Hematopoietic multipotent progenitor cell treated with erythropoietin and hydrocortisone succinate and interleukin-3 and kit ligand, for 8 days (in vitro differentiated cells): ENCODE results near the gene MYEOV.

ENCODE experiments used
- DNase-seq: peaks from one replicate; pipeline ENCODE4 v3.0.0-alpha.2; 2015

Gene MYEOV

DNA sequence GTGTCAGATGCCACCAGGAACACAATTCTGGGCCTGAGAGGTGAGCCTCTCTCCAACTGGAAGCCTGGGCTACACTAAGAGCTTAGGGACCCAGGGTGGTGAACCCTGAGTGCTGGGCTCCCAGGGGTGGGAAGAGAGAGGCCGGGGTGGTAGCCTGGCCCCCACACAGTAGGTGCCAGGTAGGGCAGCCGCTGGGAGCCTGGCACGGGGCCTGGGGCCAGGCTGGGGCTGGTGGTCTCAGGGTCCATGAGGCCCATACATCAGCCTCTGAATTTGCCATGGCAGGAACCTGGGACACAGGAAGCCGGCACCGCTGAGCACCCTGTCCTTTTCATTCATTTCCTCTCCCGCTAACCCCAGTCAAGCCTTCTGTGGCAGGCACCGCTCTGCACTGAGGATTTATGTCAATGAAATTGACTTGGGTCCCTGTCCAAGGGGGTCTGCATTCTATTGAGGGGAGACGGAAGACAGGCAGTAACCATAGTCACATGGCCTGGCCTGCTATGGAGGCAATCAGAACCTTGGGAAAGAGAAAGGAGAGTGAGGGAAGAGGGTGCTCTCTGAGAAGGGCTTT lies 8.6 kb downstream of the MYEOV start:
- DNase-seq: no peak

DNA sequence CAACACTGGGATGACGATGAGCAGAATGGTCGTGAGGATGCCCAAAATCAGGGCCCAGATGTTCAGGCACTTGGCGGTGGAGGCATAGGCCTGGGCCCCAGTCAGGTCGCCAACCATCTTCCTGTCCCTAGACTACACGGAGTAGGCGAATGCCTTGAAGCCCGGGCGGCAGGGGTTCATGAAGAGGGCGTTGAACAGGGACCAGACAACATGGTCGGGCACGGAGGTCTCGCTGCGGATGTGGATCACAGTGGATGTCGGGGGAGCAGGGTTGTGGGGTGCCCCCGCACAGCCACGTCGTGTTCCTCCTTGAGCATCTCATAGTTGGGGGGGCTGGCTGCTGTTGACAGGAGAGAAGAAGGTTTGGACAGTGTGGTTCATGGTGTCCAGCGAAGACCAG lies 9.5 kb downstream of the MYEOV start:
- DNase-seq: no peak

DNA sequence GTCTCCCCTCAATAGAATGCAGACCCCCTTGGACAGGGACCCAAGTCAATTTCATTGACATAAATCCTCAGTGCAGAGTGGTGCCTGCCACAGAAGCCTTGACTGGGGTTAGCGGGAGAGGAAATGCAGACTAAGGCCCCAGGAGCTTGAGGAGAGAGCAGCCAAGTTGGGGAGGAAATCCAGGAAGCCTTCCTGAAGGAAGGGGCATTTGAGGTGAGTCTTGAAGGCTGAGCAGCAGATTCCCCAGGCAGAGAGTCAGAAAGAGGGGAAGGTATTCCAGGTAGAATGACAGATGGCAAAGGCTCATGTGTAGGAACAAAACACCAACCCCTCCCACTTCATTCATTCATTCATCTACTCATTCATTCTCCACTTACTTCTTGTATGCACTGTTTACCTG lies 10.3 kb downstream of the MYEOV start:
- DNase-seq: no peak

DNA sequence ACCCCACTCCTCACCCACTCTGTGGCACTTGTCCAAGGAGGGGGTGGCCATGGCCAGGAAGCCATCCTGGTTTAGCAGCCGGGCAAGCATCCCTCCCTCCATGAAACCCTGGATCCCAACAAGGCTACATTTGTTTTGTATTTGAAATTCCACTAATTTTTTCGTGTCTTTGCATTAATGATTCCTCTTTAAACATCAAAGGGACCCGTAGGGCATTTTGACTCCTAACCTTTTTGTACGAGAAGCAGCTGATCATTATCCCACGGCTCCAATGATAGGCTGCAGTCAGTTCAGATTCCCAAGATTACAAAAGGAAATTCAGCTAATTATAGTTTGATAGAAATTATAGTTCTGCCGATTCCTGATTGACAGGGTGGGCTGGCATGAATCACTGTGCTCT lies 10.7 kb downstream of the MYEOV start:
- DNase-seq: no peak

DNA sequence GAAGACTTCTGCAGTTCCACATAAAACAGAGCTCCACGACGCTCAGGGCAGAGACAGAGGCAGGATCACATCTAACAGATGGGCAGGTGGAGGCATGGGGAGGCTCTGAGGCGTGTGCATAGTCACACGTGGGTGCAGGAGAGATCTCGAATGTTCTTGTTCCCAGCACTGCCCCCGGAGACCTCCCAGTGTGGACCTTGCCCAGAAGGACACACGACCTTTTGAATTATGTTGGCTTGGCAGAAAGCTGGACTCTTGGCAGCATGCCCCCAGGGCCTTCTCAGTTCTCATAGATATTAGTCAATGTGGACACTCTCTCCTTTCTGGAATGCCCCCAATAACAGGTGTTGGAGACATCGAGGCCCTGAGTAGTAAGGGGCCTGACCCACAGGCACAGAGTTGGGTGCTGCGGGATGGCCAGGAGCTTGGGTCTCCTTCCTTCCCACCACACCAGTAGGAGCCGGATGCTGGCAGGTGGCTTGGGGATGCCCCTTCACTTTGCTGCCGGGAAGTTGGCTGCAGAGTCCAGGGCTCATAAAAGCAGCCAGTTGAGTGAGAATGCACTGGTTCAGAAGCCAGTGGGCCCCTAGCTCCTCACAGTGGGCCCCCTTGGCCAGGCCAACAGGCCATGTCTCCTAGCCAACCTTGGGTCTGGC lies 12.1 kb downstream of the MYEOV start:
- no peak for DNase-seq

GRCh38 chr11:69306821-69307220 lies 12.9 kb downstream of the MYEOV start:
- DNase-seq: no peak

GRCh38 chr11:69307421-69307820 lies 13.5 kb downstream of the MYEOV start:
- DNase-seq: no peak

DNA sequence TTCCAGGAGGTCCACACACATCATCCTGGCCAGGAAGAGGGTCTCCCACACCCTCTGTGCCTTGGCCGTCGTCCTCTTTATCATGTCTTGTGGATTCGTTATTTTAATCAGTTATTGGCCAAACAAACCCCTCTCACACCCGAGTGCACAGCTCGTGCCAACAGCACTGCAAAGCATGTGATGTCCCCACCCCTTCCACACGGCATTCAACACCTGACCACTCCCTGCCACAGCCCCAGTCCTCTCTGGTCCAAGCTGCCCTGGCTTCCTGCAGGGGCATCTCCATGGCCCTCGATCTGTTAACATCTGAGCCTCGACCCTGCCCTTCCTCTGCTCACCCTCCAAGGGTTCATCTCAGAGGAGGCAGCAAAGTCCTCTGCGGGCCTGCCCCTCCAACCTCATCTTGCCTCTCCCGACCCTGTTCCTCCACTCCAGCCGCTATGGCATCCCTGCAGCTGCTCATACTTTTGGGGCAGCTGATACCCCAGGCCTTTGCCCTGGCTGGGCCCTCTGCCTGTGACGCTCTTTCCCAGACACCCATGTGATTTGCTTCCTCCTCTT lies 14.0 kb downstream of the MYEOV start:
- DNase-seq: peak; percentile 43

DNA sequence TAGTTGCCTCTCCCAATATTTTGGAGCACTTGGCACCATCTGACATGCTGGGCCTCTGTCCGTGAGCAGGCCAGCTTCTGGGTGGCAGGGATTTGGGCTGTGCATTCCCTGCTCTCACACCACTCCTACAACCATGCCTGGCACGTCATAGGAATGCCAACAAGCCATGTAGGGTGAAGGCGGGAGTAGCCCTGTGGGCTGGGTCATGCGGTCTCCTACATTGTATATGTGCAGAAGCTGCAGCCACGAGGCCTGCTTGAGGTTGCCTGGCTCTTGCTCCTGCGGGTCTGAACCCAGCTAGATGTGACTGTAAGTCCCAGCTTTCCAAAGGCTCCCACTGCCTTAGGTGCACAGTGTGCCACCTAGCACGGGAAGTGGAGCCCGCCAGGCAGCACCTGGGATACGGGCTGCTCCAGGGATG lies 14.5 kb downstream of the MYEOV start:
- DNase-seq: no peak

- no peak for DNase-seq
These were observed 15.1 kb downstream of the MYEOV start for GRCh38 chr11:69308936-69309615.

GRCh38 chr11:69309631-69310280 lies 15.8 kb downstream of the MYEOV start:
- DNase-seq: no peak

DNA sequence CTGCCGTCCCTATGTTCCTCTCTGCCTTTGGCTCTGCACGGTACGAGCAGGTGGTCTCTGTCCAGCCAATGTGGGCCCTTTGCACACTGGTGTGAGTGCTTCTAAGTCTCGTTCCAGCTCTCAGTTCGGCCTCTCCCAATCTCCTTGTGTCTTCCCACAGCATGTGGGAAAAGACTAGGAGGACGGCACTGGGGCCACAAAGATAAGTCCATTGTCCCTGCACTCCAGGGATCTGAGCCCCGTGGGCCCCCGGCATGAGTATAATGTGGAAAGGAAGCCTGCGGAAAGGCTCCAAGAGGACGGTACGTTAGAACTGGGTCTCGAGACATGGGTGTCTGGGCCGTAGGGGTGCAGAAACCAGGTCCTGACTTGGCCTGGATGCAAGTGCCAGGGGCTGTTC lies 16.4 kb downstream of the MYEOV start:
- DNase-seq: no peak

DNA sequence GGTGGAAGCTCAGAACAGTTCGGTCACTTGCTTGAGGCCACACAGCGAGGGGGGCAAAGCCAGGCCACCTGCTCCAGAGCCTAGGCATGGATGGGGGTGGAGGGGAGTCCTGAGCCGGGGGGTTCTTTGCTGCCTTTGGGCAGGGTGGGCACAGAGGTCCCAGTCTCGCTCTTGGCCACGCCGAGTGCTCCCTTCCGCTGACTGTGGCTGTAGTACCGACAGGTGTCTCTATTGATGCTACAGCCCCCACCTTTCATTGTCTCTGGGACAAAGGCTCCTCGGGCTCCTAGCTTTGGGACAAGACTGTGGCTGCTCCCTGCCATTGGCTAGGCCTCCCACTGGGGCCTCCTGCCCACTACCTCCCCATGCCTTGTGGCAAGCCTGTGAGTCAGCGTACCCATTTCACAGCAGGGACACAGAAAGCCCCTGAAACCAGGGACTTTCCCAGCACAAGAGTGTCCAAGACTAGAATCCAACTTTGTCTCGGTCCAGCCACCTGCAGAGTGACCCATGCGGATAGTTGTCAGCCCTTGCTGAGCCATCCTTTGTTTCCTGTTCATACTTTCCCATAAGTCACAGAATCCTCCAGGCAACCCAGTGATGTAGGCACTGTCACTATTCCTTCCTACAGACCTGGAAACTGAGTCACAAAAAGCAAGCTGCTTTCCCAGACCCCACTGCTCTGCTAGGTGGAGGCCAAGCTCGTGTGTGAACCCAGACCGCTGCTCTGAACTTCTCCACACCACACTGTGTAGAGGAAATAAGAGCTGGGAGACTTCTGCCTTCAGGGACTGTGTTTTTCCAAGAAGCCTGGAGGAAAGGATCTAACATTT lies 17.2 kb downstream of the MYEOV start:
- DNase-seq: no peak

GRCh38 chr11:69311767-69312385 lies 17.9 kb downstream of the MYEOV start:
- DNase-seq: no peak

DNA sequence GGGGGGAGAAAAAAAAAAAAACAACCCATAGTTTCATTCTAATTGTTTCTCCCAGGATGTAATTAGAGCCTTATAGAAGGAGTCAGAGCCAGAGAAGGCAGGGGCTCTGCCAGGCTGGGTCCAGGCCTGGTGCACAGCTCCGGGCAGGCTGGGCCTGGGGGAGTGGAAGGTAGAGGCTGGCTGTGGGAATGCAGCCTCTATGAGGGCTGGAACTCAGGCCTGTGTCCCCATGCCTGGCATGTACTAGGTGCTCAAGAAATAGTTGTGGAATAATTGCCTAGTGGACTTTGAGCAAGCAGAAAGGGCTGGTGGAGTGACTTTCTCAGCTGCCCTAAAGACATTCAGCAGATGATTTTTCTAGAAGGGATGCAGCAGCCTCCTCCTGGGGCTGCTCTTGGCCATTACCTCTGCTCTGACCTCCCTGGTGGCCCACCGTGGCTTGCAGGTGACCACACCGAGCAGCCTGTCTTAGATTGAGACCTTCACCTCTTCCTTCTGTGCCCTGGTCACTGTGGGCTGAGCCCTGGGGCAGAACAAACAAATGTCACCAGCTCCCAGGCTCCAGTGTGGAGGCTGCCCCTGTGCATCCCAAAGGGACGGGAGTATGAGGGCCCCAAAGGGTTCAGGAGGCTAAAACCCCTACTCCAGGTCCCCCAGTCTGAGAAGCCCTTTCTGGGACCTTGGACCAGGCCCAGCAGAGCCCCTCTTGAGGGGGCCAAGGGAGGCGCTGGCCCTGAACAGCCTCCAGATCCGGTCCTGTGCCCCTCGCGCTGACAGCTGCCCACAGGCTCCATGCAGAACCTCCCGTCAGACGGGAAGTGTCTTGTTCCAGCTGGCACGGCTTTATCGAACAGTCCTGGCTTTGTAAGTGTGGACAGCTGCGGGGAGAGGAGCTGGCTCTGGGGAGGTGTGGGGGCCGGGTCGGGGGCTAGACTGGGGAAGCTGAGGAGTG lies 18.8 kb downstream of the MYEOV start:
- DNase-seq: no peak

DNA sequence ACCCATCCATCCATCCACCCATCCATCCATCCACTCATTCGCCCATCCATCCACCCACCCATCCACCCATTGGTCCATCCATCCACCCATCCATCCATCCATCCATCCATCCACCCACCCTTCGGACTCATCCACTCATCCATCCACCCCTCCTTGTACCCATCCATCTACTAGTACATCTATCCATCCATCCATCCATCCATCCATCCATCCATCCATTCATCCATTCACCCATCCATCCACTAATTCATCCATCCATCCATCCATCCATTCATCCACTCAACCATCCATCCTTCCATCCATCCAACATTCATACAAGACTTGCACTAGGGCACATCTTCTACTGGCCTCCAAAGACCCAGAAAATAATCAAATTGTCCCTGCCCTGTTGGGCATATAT lies 20.0 kb downstream of the MYEOV start:
- DNase-seq: no peak

- DNase-seq: no peak
These were observed 20.6 kb downstream of the MYEOV start for GRCh38 chr11:69314555-69314954.

DNA sequence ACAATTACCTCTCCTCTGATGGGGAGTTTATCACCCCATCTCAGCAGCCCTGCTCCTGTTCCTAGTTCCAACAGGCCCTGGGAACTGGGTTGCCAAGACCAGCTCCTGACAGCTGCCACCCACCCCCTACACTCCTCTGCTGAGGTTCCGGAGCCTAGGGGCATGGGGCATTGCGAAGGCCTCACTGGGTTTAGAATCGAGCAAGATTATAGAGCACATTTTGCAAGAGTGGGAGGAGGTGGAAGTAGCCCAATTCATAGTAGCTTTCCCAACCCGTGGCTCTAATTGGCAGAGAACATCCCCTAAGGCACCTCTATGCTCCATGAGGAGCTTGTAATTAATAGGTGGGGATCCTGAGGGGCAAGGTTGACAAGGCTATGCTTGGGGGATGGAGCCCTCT lies 23.0 kb downstream of the MYEOV start:
- DNase-seq: no peak

- no peak for DNase-seq
These were observed 23.6 kb downstream of the MYEOV start for GRCh38 chr11:69317401-69318092.

- no peak for DNase-seq
These were observed 24.1 kb downstream of the MYEOV start for GRCh38 chr11:69318093-69318420.
